Omental fat pad (tissue), 4 donors: Measurements from ENCODE around the gene EMC7. TPM values are rescaled to one million over a fixed set of nuclear protein-coding genes. Genes with fewer than 3 reads are reported as not detected.

Experiments
- ATAC-seq: fragments of 150-250 bp; one replicate; pipeline ENCODE4 v1.9.1; 2016; ENCODE audit warnings: mild to moderate bottlenecking, moderate library complexity; ENCODE audit not compliant: low FRiP score
- DNase-seq: peaks from one replicate; pipeline ENCODE4 v3.0.0-alpha.2; 2019; ENCODE audit warnings: low spot score
- total RNA-seq, 4 donors: library from RNA; depleted of rRNA; stranded (reverse); fragments of >200 nt; gene quantifications; one replicate each; pipeline ENCODE4 v1.1.0, GENCODE V29; 2016
- TF ChIP-seq, protein P1 (sequence below), 3 donors: fragments of 450-650 bp; IDR thresholded peaks; one replicate each; pipeline ENCODE4 v1.5.1; 2016 to 2017; ENCODE audit warnings: antibody characterized with exemption in 3 of 3, mild to moderate bottlenecking in 3 of 3, moderate library complexity in 2 of 3

The EMC7 gene
- total RNA-seq, 4 donors from 2014 or later: 33.0 to 47.8 (median 36.8) TPM

DNA sequence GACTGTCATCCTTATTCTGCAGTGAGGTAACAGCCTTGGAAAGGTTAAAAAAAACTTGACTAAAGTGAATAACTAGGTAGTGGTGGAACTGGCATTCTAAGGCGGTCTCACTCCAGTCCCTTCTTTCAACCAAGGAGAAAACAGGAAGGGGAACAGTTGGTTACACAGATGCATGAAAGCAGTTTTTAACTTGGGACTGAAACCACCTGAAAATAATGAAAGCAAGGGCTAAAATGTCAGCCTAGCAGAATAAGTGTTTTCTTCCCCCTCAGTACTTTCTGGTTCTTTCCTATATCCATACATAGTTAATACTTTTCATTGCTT lies 61.9 kb downstream of the EMC7 start:
- DNase-seq: no peak
- TF ChIP-seq, protein P1, sequence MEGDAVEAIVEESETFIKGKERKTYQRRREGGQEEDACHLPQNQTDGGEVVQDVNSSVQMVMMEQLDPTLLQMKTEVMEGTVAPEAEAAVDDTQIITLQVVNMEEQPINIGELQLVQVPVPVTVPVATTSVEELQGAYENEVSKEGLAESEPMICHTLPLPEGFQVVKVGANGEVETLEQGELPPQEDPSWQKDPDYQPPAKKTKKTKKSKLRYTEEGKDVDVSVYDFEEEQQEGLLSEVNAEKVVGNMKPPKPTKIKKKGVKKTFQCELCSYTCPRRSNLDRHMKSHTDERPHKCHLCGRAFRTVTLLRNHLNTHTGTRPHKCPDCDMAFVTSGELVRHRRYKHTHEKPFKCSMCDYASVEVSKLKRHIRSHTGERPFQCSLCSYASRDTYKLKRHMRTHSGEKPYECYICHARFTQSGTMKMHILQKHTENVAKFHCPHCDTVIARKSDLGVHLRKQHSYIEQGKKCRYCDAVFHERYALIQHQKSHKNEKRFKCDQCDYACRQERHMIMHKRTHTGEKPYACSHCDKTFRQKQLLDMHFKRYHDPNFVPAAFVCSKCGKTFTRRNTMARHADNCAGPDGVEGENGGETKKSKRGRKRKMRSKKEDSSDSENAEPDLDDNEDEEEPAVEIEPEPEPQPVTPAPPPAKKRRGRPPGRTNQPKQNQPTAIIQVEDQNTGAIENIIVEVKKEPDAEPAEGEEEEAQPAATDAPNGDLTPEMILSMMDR (IDR thresholded peaks at IDR 0.05): no peak
- ATAC-seq: no peak

DNA sequence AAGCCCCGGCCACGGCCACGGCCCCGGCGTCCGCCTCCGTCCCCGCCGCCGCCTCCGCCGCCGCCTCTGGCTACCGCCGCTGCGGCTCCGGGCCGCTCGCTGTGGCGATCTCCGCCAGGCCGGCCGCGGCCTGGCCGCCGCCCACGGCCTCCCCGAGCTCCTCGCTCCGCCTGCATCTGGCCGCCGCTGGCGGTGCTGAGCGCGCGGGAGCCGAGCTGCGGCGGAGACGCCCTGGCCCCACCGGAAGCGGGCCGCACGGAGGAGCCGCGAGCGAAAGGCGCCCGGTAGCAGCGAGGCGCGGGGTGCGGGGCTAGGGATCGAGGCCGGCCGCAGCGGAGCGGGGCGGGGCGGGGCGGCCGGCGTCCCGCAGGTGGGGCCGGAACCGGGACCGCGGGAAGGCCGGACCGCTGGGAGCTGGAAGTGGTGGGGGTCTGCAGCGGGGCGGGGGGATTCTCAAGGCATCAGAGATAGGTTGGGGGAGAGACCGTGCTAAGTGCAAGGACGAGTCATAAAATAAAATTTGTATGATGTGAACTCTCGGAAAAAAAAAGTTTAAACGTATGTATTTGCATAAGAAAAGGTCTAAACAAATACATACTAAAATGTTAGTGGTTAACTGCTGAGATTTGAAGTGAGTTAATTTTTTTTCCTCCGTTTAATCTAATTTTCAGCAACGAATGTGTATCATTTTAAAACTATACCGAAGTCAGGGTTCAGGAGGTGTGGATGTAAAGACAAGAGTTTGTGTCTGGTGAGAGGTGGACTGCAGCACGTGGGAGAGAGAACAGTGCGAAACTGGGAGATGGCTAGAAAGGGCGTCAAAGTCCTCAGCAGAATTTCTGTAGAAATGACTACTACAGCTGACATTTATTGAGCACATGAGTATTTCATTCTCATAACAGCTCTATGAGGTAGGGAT lies 62.5 kb downstream of the EMC7 start, which contains the start of gene AVEN:
Gene AVEN (minus strand): TSS at position 334 of the 919 bp plus-strand sequence. CDS start 158 bp downstream, at position 176.
- TF ChIP-seq, protein P1 (IDR thresholded peaks at IDR 0.05): no peak
- ATAC-seq: peak; percentile 78
- DNase-seq: no peak

DNA sequence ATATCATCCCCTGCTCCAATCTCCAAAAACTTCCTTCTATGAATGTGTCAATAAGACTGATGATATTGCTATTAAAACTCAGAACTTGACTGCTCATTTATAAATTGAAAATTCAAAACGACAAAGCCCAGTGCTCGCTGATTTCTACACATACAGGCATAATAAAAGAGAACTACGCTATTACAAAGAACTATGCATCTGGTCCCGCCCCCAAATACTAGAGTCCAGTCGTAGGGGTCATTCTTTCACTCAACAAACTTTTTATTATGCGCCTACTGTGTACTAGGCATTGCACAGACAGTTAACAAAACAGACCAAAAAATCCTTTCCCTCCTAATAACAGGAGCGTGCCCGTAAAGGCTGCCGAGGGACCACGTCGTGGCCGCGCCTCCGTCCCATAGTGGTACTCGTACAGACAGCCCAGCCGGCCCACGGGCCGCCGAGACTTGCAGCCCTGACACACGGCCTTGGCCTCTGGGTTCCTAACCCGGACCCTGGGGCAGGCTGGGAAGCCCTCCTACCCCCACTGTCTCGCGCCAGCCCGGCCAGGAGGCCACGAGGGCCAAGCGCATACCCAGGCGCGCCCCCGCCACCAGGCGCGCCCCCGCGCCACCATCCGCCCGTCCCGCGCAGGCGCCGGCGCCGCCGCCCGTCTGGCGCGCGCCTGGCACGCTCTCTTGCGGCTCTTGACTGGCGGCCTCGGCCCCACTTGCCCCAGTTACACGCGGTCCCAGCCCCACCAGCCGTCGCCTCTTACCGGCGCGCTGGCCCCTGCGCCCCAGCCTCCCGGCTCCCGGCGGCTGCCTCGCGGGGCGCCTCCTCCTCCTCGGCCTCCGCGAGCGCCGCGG lies 63.4 kb downstream of the EMC7 start:
- TF ChIP-seq, protein P1 (IDR thresholded peaks at IDR 0.05): no peak
- DNase-seq (peak; percentile 28), ATAC-seq (peak; percentile 92)

Other genes starting within 250 kb of the EMC7 start
- not detected for gene CHRM5, start 133.4 kb downstream of the EMC7 start, total RNA-seq
- 10 to 100 TPM; 11.4 to 15.6 (median 14.6) TPM for gene AVEN, start 62.7 kb downstream of the EMC7 start, total RNA-seq
- 1 to 10 TPM in 2 of 4 donors, under 1 TPM in 2; 0.84 to 1.3 (median 0.98) TPM for gene PGBD4, start 221 bp upstream of the EMC7 start, total RNA-seq
- gene KATNBL1, start 108.2 kb upstream of the EMC7 start, total RNA-seq: 10 to 100 TPM; 35.4 to 83.1 (median 44.5) TPM
- 100 to 1,000 TPM; 119 to 145 (median 133) TPM for gene EMC4, start 123.2 kb upstream of the EMC7 start, total RNA-seq
- gene SLC12A6, start 235.9 kb upstream of the EMC7 start, total RNA-seq: 10 to 100 TPM; 20.0 to 43.3 (median 33.5) TPM
- gene NOP10, start 241.3 kb upstream of the EMC7 start, total RNA-seq: 100 to 1,000 TPM; 137 to 194 (median 166) TPM
- not detected for gene NUTM1, start 241.5 kb upstream of the EMC7 start, total RNA-seq